ENCODE measurements around the gene RAB30. TPM values are rescaled to one million over a fixed set of nuclear protein-coding genes. Genes with fewer than 3 reads are reported as not detected.

The RAB30 gene
- polyA plus RNA-seq, 3 donors from 2014 or later = 2.2 to 6.5 (median 6.0) TPM

- H3K27me3 Mint-ChIP-seq (ENCODE audit: low read depth in 3 of 3) = no peaks in the 10 kb centered on the region
- peaks cover 11 to 21% (median 17%) of the 10 kb centered on the region in 3 donors for H3K36me3 Mint-ChIP-seq
- H3K4me1 Mint-ChIP-seq = peaks cover 6 to 9% of the 10 kb centered on the region in 2 donors
- no peaks in the 10 kb centered on the region for H3K9me3 Mint-ChIP-seq
- H3K27ac Mint-ChIP-seq = peak overlapping the region in 1 of 6 donors; percentile 17
- DNase-seq = no peak
- H3K4me3 Mint-ChIP-seq = no peak overlapping the region
Observed at GRCh38 chr11:82992223-82992622, 79.5 kb downstream of the RAB30 start.

GRCh38 chr11:82989628-82990404 lies 81.9 kb downstream of the RAB30 start:
- Mint-ChIP-seq H3K4me1 (peaks cover 6 to 9% of the 10 kb centered on the region in 2 donors), H3K36me3 (peaks cover 7 to 19% (median 15%) of the 10 kb centered on the region in 3 donors), H3K4me3 (no peak overlapping the region), H3K27me3 (ENCODE audit: low read depth in 3 of 3) (no peaks in the 10 kb centered on the region), H3K27ac (peak overlapping the region in 2 of 6 donors; percentile 0 to 5), H3K9me3 (no peaks in the 10 kb centered on the region)
- peak; percentile 13 to 32 (median 26) for DNase-seq

GRCh38 chr11:82988936-82989627 lies 82.6 kb downstream of the RAB30 start:
- Mint-ChIP-seq H3K27ac (no peak overlapping the region), H3K4me1 (peaks cover 6 to 9% of the 10 kb centered on the region in 2 donors), H3K4me3 (no peak overlapping the region), H3K9me3 (no peaks in the 10 kb centered on the region), H3K27me3 (ENCODE audit: low read depth in 3 of 3) (no peaks in the 10 kb centered on the region), H3K36me3 (peaks cover 5 to 20% (median 17%) of the 10 kb centered on the region in 3 donors)
- no peak for DNase-seq

GRCh38 chr11:82987997-82988396 lies 83.7 kb downstream of the RAB30 start:
- Mint-ChIP-seq H3K9me3 (no peaks in the 10 kb centered on the region), H3K4me1 (peaks cover 6 to 9% of the 10 kb centered on the region in 2 donors), H3K27me3 (ENCODE audit: low read depth in 3 of 3) (no peaks in the 10 kb centered on the region), H3K27ac (no peak overlapping the region), H3K4me3 (no peak overlapping the region), H3K36me3 (peaks cover 5 to 14% (median 9%) of the 10 kb centered on the region in 3 donors)
- DNase-seq = no peak

GRCh38 chr11:82986446-82986845 lies 85.3 kb downstream of the RAB30 start:
- Mint-ChIP-seq H3K27ac (no peak overlapping the region), H3K9me3 (no peaks in the 10 kb centered on the region), H3K36me3 (peaks cover 14 to 21% (median 17%) of the 10 kb centered on the region in 3 donors), H3K4me1 (peaks cover 6 to 9% of the 10 kb centered on the region in 2 donors), H3K4me3 (no peak overlapping the region), H3K27me3 (ENCODE audit: low read depth in 3 of 3) (no peaks in the 10 kb centered on the region)
- DNase-seq = no peak

- H3K36me3 Mint-ChIP-seq = peaks cover 15 to 28% (median 26%) of the 10 kb centered on the region in 3 donors
Observed at GRCh38 chr11:82981852-82982251, 89.8 kb downstream of the RAB30 start.

GRCh38 chr11:82980947-82981346 lies 90.8 kb downstream of the RAB30 start:
- Mint-ChIP-seq H3K36me3 (peaks cover 15 to 28% (median 26%) of the 10 kb centered on the region in 3 donors), H3K9me3 (no peaks in the 10 kb centered on the region), H3K4me1 (peaks cover 7 to 17% of the 10 kb centered on the region in 2 donors), H3K27ac (no peak overlapping the region), H3K27me3 (ENCODE audit: low read depth in 3 of 3) (no peaks in the 10 kb centered on the region), H3K4me3 (no peak overlapping the region)
- no peak for DNase-seq

More at GRCh38 chr11:82981852-82982251, 89.8 kb downstream of the RAB30 start:
- H3K4me3 Mint-ChIP-seq = no peak overlapping the region
- no peaks in the 10 kb centered on the region for H3K27me3 Mint-ChIP-seq (ENCODE audit: low read depth in 3 of 3)
- no peaks in the 10 kb centered on the region for H3K9me3 Mint-ChIP-seq
- peak overlapping the region in 2 of 6 donors; percentile 7 to 45 for H3K27ac Mint-ChIP-seq
- peaks cover 0 to 9% of the 10 kb centered on the region in 2 donors for H3K4me1 Mint-ChIP-seq
- DNase-seq = no peak

- Mint-ChIP-seq H3K4me1 (peaks cover 11 to 24% of the 10 kb centered on the region in 2 donors), H3K27ac (peak overlapping the region in 1 of 6 donors; percentile 35), H3K36me3 (peaks cover 15 to 28% (median 26%) of the 10 kb centered on the region in 3 donors), H3K4me3 (no peak overlapping the region), H3K9me3 (no peaks in the 10 kb centered on the region), H3K27me3 (ENCODE audit: low read depth in 3 of 3) (no peaks in the 10 kb centered on the region)
- no peak for DNase-seq
Observed at GRCh38 chr11:82980292-82980691, 91.4 kb downstream of the RAB30 start.

- Mint-ChIP-seq H3K4me3 (no peak overlapping the region), H3K27ac (no peak overlapping the region), H3K4me1 (peaks cover 13 to 27% of the 10 kb centered on the region in 2 donors), H3K36me3 (peaks cover 15 to 28% (median 26%) of the 10 kb centered on the region in 3 donors), H3K9me3 (no peaks in the 10 kb centered on the region), H3K27me3 (ENCODE audit: low read depth in 3 of 3) (no peaks in the 10 kb centered on the region)
- DNase-seq = no peak
Observed at GRCh38 chr11:82979824-82980223, 91.9 kb downstream of the RAB30 start.

- H3K9me3 Mint-ChIP-seq = no peaks in the 10 kb centered on the region
- no peak overlapping the region for H3K4me3 Mint-ChIP-seq
- peak overlapping the region in 2 of 6 donors; percentile 24 to 63 for H3K27ac Mint-ChIP-seq
- peaks cover 10 to 21% (median 20%) of the 10 kb centered on the region in 3 donors for H3K36me3 Mint-ChIP-seq
- H3K27me3 Mint-ChIP-seq (ENCODE audit: low read depth in 3 of 3) = no peaks in the 10 kb centered on the region
- H3K4me1 Mint-ChIP-seq = peaks cover 14 to 27% of the 10 kb centered on the region in 2 donors
- no peak for DNase-seq
Observed at GRCh38 chr11:82978422-82979099, 93.1 kb downstream of the RAB30 start.

GRCh38 chr11:82976786-82977185 lies 94.9 kb downstream of the RAB30 start:
- peaks cover 5 to 15% (median 15%) of the 10 kb centered on the region in 3 donors for H3K36me3 Mint-ChIP-seq
- H3K4me1 Mint-ChIP-seq = peaks cover 26 to 35% of the 10 kb centered on the region in 2 donors
- no peaks in the 10 kb centered on the region for H3K9me3 Mint-ChIP-seq
- peaks cover 0 to 1% (median 0%) of the 10 kb centered on the region in 3 donors for H3K27me3 Mint-ChIP-seq (ENCODE audit: low read depth in 3 of 3)
- H3K27ac Mint-ChIP-seq = peak overlapping the region in 2 of 6 donors; percentile 4 to 69
- no peak for DNase-seq
- no peak overlapping the region for H3K4me3 Mint-ChIP-seq

GRCh38 chr11:82975882-82976281 lies 95.8 kb downstream of the RAB30 start:
- DNase-seq = no peak
- H3K4me1 Mint-ChIP-seq = peaks cover 33 to 43% of the 10 kb centered on the region in 2 donors
- H3K27me3 Mint-ChIP-seq (ENCODE audit: low read depth in 3 of 3) = peaks cover 0 to 5% (median 0%) of the 10 kb centered on the region in 3 donors
- H3K36me3 Mint-ChIP-seq = peaks cover 0 to 6% (median 6%) of the 10 kb centered on the region in 3 donors
- no peaks in the 10 kb centered on the region for H3K9me3 Mint-ChIP-seq
- H3K27ac Mint-ChIP-seq = peak overlapping the region in 4 of 6 donors; percentile 12 to 84 (median 44)
- peak overlapping the region in 1 of 5 donors; percentile 12 for H3K4me3 Mint-ChIP-seq

GRCh38 chr11:82974851-82975250 lies 96.8 kb downstream of the RAB30 start:
- H3K9me3 Mint-ChIP-seq = no peaks in the 10 kb centered on the region
- no peak overlapping the region for H3K4me3 Mint-ChIP-seq
- H3K36me3 Mint-ChIP-seq = peaks cover 0 to 6% (median 6%) of the 10 kb centered on the region in 3 donors
- H3K27ac Mint-ChIP-seq = no peak overlapping the region
- DNase-seq = no peak
- peaks cover 33 to 43% of the 10 kb centered on the region in 2 donors for H3K4me1 Mint-ChIP-seq
- H3K27me3 Mint-ChIP-seq (ENCODE audit: low read depth in 3 of 3) = peaks cover 0 to 5% (median 0%) of the 10 kb centered on the region in 3 donors

Measured in immature natural killer cell (primary cell).